ENCODE measurements around the gene NEK8. TPM values are rescaled to one million over a fixed set of nuclear protein-coding genes. Genes with fewer than 3 reads are reported as not detected.

The NEK8 gene
- total RNA-seq, 1 donor from 2014 or later = 4.3 TPM

- Mint-ChIP-seq H3K27ac (ENCODE audit: unreplicated experiment) (peak overlapping the region; percentile 87), H3K36me3 (ENCODE audit: low read depth, unreplicated experiment) (peaks cover 12% of the 10 kb centered on the region), H3K27me3 (ENCODE audit: low read depth, unreplicated experiment) (no peaks in the 10 kb centered on the region), H3K9me3 (ENCODE audit: unreplicated experiment) (no peaks in the 10 kb centered on the region), H3K4me3 (ENCODE audit: unreplicated experiment) (peak overlapping the region; percentile 40), H3K4me1 (ENCODE audit: low read depth, unreplicated experiment) (peaks cover 8% of the 10 kb centered on the region)
- TF ChIP-seq EZH2 (IDR thresholded peaks at IDR 0.05; ENCODE audit: insufficient read depth, low read length) (no peak), CTCF (IDR thresholded peaks at IDR 0.05; ENCODE audit: insufficient read depth, low read depth, low read length) (no peak)
- Histone ChIP-seq H2AFZ (ENCODE audit: low read depth, low read length) (no peak overlapping the region), H3K9ac (ENCODE audit: low read length) (no peak overlapping the region), H3K36me3 (ENCODE audit: insufficient read depth, low read length) (peaks cover 23% of the 10 kb centered on the region), H3K4me1 (ENCODE audit: insufficient read depth, low read length) (peaks cover 23% of the 10 kb centered on the region), H3K27ac (ENCODE audit: low read depth, low read length) (no peak overlapping the region), H3K9me3 (ENCODE audit: insufficient read depth, low read depth, low read length) (no peaks in the 10 kb centered on the region), H4K20me1 (ENCODE audit: insufficient read depth, low read length) (peaks cover 79% of the 10 kb centered on the region), H3K4me3 (ENCODE audit: insufficient read depth, low read depth, low read length) (no peak overlapping the region), H3K79me2 (ENCODE audit: insufficient read depth, low read length) (peaks cover 62% of the 10 kb centered on the region), H3K27me3 (ENCODE audit: insufficient read depth, low read length) (no peaks in the 10 kb centered on the region), H3K4me2 (ENCODE audit: low read length) (no peak overlapping the region)
- DNase-seq (ENCODE audit: low read depth) (no peak), FAIRE-seq (no peak)
Observed at GRCh38 chr17:28749516-28750177, 21.1 kb downstream of the NEK8 start.

GRCh38 chr17:28750178-28751047, 21.8 kb downstream of the NEK8 start:
- Mint-ChIP-seq H3K27me3 (ENCODE audit: low read depth, unreplicated experiment) (no peaks in the 10 kb centered on the region), H3K36me3 (ENCODE audit: low read depth, unreplicated experiment) (peaks cover 11% of the 10 kb centered on the region), H3K9me3 (ENCODE audit: unreplicated experiment) (no peaks in the 10 kb centered on the region), H3K4me1 (ENCODE audit: low read depth, unreplicated experiment) (peaks cover 10% of the 10 kb centered on the region), H3K4me3 (ENCODE audit: unreplicated experiment) (peak overlapping the region; percentile 23), H3K27ac (ENCODE audit: unreplicated experiment) (peak overlapping the region; percentile 87)
- DNase-seq (ENCODE audit: low read depth) (peak; percentile 74), FAIRE-seq (no peak)
- H3K4me1 ChIP-seq (ENCODE audit: insufficient read depth, low read length) = peaks cover 22% of the 10 kb centered on the region
- peak overlapping the region; percentile 16 for H3K4me2 ChIP-seq (ENCODE audit: low read length)
- no peaks in the 10 kb centered on the region for H3K9me3 ChIP-seq (ENCODE audit: insufficient read depth, low read depth, low read length)
- TF ChIP-seq CTCF (IDR thresholded peaks at IDR 0.05; ENCODE audit: insufficient read depth, low read depth, low read length) (peak; percentile 99), EZH2 (IDR thresholded peaks at IDR 0.05; ENCODE audit: insufficient read depth, low read length) (no peak)
- H3K27me3 ChIP-seq (ENCODE audit: insufficient read depth, low read length) = no peaks in the 10 kb centered on the region
- peaks cover 55% of the 10 kb centered on the region for H3K79me2 ChIP-seq (ENCODE audit: insufficient read depth, low read length)
- H3K4me3 ChIP-seq (ENCODE audit: insufficient read depth, low read depth, low read length) = no peak overlapping the region
- peak overlapping the region; percentile 37 for H3K9ac ChIP-seq (ENCODE audit: low read length)
- H3K36me3 ChIP-seq (ENCODE audit: insufficient read depth, low read length) = peaks cover 23% of the 10 kb centered on the region
- peaks cover 77% of the 10 kb centered on the region for H4K20me1 ChIP-seq (ENCODE audit: insufficient read depth, low read length)
- peak overlapping the region; percentile 5 for H3K27ac ChIP-seq (ENCODE audit: low read depth, low read length)
- H2AFZ ChIP-seq (ENCODE audit: low read depth, low read length) = no peak overlapping the region
